GM18519 (cell line): Measurements from ENCODE around the gene PKMYT1.
A peak's percentile ranks its signal among the peaks of the same experiment; 100 is the strongest.

Experiments used
- ATAC-seq: cut with Tn5 transposase; IDR thresholded peaks from one replicate; pipeline ENCODE4 v1.9.1; 2021; ENCODE audit warnings: mild to moderate bottlenecking, moderate library complexity; ENCODE audit not compliant: unreplicated experiment, low FRiP score

PKMYT1 gene

DNA sequence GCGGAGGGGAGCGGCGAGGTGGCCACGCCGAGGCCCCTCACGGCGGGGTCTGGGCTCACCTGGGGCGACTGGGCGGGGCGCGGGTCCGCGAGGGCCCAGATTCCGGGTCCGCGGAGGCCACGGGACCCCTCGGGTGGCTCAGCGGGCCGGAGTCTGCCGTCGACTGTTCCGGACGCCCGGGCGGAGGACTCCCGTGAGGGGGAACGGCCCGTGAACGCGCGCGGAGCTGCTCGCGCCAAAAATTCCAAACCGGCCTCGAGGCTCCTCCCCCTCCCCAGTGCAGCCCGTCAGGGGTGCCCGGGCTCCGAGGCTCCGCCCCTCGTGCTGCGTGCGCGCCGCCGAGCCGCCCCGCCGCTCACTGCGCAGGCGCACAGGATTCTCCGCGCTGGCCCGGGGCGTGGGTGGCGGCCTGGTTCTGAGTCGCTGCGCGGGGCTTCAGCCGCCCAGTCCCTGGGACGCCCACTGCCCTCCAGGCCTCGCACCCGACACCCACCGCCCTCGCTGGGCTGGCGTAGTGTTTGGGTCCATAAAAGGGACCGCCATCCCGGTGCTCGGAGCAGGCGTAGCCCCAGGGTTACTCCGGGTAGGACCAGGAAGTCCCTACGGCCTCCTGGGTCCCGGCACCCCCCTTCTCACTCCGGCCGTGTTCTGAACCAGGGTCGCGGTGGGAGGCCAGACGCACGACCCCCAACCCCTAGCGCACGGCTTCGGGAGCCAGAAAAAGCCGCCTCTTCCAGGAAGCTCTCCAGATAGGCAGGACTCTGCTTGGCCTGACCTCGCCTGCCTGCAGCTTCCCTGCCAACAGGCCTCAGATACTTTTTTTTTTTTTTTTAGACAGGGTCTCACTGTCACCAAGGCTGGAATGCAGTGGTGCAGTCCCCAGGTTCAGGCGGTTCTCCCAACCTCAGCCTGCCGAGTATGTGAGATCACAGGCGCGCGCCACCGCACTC lies at the start of gene PKMYT1:
TSS of gene PKMYT1 (minus strand) at position 220 of the 950 bp plus-strand sequence. CDS start 789 bp downstream, outside the sequence.
- ATAC-seq, result peak; percentile 44

DNA sequence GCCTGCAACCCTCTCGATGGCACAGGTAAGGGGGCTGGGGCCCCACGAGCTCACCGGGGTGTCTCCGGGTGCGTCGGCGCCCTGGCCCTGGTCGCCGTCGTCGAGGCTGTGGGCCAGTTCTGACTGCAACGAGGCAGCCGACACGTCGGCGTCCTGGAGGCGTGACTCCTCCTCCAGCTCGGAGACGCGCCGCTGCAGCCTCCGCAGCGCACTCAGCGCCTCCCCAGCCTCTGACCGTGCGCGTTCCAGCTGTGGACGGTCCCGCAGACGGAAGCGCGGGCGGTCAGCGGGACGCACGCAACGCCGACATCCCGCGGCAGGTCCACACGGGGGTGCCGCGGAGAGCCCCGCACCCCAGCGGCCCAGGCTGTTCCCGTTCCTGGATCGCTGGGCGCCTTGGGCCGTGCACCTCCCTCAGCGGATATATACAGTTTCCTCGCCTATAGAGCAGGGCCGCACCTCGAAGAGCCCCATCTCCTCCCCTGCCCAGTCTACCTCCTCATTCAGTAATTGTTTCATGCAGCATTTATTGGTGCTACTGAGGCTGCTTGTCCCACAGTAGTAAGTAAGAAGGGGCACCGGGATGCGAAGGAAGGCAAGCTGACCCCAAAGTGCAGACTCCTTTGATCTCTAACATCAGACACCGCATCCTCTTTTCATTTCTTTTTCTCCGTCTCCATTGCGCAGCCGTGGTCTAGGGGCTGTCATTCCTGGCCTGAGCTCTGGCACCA lies 49.4 kb upstream of the PKMYT1 start:
- ATAC-seq, result no peak

DNA sequence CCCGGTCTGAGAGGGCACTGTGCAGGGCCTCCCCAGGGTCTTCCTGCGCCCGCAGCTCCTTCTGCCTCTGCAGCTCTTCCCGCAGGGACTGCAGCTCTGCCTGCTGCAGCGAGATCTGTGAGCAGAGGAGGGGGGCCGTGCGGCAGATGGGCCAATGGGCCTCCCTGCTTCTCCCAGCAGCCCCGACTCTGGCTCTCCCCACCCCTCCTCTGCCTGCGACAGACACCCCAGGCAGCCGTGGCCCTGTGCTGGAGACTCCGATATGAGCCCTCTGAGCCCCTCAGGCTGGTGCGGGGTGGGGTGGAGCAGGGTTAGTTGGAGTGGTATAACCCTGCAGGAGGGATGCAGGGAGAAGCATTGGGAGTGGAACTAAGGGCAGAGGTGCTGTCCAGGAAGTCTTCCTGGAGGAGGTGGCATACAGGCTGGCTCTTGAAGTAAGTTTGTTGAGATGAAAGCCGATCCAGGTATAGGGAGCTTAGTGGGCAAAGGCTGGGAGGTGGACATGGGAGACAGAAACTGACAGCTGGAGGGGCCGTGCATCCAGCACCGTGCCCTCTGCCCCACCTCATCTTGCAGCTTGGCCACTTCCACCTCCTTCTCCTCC lies 48.6 kb upstream of the PKMYT1 start:
- no peak for ATAC-seq

DNA sequence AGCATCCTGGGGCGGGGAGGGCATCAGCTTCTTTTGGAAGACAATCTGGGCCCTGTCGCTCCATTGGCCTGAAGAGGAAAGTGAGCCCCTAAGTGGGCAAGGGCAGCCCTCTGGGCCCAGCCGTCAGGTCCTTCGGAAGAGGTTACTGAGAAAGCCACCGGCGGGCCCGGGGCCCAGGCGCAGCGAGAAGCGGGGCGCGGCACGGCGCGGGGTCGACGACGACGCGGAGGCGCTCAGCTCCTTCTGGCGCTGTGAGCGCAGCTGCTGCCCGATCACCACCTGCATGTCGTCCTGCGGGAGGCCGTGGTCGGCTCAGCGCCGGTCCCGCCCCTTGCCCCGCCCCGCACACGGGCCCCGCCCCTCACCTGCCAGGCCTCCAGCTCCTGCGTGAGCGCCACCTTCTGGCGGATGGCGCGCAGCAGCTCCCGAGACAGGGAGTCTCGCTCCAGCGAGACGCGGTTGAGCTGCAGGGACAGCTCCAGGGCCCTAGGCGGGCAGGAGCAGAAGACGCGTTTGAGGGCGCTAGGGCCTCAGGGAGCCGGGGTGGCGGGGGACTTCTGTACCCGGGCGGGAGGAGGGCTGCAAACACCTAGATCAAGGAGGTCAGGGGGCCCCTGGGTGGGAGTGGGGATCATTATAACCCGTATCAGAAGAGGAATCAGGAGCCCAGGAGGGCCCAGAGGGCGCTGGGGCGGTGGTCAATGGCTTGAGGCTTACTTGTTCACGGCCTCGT lies 47.9 kb upstream of the PKMYT1 start:
- ATAC-seq, result no peak

DNA sequence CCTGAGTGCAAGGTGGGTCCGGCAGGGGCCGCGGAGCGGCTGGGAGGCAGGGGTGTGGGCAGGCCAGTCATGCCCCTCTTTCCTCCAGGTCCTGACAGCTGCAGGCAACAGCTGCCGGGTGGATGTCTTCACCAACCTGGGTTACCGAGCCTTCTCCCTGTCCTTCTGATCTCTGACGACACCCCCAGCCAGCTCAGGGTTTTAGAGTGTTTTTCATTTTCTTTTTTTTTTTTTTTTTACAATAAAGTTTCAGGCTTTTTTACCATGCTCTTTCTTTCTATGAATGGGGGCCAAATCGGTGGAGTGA lies 47.2 kb upstream of the PKMYT1 start:
- ATAC-seq, result no peak

DNA sequence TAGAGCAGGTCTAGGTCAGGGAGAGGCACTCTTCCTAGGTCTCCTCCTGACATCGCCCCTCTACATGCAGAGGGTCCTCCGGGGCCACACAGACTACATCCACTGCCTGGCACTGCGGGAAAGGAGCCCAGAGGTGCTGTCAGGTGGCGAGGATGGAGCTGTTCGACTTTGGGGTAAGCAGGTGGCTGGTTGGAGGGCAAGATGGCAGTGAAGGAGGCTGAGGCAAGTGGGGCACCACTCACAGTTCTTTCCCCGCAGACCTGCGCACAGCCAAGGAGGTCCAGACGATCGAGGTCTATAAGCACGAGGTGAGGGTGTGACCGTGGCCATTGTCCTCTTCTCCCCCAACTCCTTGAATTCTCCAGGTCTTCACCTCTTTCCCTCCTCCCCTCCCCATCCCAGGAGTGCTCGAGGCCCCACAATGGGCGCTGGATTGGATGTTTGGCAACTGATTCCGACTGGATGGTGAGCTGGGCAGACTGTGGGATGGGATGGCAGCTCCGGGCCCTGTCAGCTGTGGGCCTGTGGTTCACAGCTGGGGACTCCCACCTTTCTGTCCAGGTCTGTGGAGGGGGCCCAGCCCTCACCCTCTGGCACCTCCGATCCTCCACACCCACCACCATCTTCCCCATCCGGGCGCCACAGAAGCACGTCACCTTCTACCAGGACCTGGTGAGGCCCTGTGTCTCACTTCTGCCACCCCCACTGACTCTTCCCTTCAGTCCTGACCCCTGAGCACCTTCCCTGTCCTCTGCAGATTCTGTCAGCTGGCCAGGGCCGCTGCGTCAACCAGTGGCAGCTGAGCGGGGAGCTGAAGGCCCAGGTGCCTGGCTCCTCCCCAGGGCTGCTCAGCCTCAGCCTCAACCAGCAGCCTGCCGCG lies 46.6 kb upstream of the PKMYT1 start:
- ATAC-seq, result no peak

DNA sequence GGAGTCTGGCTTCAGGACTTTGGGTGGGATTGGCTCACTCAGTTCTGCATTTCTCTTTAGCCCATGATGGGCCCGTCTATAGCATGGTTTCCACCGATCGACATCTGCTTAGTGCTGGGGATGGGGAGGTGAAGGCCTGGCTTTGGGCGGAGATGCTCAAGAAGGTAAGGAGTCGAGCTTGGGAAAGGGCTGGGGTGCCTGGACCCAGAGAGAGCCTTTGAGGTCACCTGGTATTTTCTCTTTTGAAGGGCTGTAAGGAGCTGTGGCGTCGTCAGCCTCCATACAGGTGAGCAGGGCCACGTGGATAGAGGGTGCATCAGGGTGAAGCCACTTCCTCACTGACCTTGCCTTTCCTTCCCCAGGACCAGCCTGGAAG lies 45.7 kb upstream of the PKMYT1 start:
- no peak for ATAC-seq

DNA sequence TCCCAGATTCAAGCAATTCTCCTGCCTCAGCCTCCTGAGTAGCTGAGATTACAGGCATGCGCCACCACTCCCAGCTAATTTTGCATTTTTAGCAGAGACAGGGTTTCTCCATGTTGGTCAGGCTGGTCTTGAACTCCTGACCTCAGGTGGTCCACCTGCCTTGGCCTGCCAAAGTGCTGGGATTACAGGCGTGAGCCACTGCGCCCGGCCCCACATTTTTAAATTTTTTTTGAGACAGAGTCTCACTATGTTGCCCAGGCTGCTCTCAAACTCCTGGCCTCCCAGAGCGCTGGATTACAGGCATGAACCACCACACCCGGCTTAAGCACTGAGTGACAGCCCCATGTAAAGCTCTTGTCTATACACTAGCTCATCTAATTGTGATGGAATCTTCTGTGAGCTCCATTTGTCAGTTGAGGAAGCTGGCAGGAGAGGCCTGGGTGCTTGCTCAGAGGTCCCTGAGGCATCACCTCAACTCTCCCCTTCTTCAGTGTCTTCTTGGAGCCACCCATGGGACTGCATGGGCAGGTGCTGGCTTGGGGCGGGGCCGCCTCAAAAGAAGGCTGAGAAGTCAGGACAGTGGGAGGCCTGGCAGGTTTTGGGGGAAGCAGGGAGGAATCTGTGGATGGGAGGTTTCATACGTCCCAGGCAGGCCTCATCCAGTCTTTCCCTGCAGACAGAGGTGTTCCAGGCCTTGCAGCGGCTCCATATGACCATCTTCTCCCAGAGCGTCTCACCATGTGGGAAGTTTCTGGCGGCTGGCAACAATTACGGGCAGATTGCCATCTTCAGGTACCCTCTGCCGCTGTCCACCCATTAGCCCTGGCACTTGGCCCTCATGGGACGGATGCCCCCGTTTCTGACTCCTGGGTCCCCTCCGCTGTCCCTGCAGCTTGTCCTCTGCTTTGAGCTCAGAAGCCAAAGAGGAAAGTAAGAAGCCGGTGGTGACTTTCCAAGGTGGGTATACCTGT lies 45.1 kb upstream of the PKMYT1 start:
- no peak for ATAC-seq

DNA sequence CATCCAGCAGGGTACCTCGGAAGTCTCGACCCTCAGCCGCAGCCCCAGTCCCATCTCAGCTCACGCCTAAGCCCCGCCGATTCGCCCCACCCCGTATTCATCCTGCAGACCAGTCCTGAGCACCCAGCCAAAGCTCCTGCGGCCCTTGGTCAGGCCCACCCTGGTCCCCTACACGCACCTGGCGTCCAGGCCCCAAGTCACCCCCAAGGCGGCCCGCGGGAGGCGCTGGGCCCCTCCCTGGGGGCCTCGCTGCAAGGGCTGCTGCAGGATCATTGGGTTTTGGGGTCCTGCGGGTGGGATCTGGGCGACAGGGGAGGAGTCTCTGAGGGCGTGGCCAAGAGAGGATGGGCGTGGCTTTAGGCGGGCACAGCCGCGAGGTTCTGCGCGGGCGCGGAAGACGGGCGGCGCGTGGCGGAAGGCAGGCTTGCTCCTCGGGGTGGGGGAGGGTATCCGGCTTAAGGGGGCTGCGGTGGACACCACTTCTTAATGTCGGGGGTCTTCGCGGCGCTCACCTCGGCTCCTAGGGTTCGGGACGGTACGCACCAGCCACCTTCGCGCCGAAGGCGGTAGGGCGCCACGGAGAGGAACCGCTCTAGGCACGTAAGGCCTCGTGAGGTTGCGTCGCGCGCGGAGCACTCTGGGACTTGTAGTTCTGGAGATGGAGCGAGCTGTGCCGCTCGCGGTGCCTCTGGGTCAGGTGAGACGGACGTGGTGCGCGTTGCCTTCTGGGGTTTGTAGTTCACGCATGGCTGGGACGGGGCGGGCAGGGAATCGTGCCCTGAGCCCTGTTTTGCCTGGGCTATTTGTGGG lies 43.6 kb upstream of the PKMYT1 start, which contains the start of the genes HCFC1R1 and THOC6:
TSS of gene HCFC1R1 (minus strand) at position 274 of the 810 bp plus-strand sequence. CDS start at position 273, 1 bp downstream.
TSS of gene THOC6 (plus strand) at position 367 of the 810 bp plus-strand sequence. CDS start at position 659, 292 bp downstream.
- peak; percentile 44 for ATAC-seq

DNA sequence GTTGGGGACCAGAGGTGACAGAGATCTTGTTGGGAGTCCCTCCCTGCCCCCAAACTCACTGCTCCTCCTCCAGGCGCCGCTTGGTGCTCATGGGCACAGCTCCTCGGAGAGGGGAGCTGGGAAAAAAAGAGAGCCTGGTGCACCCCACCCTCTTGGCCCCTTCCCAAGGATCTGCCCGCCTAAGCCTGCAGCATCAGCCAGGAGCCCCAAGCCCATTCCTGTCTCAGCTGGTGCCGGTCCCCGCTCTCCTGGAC lies 43.1 kb upstream of the PKMYT1 start:
- ATAC-seq, result no peak

DNA sequence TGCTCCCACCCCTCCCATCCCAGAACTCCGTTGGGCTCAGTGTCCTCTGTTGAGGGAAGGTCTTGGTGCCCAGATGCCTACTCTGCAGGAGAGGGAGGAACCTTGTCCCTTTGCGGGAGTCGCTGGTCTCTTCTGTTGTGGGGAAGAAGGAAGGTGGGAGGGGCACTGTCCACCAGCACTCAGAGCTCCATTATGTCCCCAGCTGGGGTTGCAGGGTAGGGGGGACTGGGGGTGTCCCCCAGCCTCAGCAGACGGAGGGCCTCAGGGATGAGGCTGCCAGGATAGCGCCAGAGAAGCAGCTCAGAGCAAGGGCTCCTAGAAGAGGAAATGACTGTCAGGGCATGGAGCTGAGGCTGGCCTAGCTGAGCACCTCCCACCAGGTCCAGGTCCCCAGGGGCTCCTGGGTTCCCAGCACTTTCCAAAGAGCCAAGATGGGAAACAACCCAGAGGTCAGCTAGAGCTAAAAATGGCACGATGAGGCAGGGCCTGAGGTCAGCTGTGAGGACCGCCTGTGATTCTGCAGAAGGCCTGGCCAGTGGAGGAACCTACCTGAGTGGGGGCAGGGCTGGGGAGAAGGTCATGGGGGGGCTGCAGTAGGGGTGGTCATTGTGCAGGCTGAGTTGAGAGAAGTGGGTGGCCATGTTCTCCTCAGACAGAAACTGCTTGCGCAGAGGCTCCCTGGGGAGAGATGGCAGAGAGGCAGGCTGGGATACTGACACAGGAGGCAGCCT lies 42.6 kb upstream of the PKMYT1 start:
- ATAC-seq, result no peak

DNA sequence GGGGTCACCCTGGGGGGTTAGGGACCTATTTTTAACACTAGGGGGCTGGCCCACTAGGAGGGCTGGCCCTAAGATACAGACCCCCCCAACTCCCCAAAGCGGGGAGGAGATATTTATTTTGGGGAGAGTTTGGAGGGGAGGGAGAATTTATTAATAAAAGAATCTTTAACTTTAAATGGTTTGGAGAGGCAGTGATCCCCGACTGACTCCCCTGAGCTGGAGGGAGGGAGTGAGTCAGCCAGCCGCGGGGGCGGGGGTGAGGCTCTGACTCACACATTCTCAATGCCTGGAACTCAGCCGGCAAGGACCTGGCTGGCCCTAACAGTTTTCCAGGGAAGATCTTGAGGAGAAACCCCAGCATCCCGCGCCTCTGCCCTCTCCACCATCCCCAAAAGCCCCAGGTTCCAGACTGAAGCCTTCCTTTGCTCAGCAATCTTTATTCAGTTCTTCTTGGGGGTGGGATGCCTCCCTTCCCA lies 42.0 kb upstream of the PKMYT1 start:
- no peak for ATAC-seq

DNA sequence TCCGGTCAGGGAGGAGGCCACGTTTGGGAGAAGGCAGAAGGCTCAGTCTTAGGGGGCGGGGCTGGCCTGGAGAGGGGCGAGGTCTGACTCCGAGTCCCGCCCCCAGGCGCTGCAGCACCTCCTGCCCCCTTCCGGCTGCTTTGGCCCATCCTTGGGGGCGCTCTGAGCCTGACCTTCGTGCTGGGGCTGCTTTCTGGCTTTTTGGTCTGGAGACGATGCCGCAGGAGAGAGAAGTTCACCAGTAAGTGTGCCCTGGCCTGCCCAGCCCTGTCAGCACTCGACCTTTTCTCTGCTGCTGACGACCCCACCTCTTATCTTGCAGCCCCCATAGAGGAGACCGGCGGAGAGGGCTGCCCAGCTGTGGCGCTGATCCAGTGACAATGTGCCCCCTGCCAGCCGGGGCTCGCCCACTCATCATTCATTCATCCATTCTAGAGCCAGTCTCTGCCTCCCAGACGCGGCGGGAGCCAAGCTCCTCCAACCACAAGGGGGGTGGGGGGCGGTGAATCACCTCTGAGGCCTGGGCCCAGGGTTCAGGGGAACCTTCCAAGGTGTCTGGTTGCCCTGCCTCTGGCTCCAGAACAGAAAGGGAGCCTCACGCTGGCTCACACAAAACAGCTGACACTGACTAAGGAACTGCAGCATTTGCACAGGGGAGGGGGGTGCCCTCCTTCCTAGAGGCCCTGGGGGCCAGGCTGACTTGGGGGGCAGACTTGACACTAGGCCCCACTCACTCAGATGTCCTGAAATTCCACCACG lies 41.4 kb upstream of the PKMYT1 start:
- no peak for ATAC-seq

DNA sequence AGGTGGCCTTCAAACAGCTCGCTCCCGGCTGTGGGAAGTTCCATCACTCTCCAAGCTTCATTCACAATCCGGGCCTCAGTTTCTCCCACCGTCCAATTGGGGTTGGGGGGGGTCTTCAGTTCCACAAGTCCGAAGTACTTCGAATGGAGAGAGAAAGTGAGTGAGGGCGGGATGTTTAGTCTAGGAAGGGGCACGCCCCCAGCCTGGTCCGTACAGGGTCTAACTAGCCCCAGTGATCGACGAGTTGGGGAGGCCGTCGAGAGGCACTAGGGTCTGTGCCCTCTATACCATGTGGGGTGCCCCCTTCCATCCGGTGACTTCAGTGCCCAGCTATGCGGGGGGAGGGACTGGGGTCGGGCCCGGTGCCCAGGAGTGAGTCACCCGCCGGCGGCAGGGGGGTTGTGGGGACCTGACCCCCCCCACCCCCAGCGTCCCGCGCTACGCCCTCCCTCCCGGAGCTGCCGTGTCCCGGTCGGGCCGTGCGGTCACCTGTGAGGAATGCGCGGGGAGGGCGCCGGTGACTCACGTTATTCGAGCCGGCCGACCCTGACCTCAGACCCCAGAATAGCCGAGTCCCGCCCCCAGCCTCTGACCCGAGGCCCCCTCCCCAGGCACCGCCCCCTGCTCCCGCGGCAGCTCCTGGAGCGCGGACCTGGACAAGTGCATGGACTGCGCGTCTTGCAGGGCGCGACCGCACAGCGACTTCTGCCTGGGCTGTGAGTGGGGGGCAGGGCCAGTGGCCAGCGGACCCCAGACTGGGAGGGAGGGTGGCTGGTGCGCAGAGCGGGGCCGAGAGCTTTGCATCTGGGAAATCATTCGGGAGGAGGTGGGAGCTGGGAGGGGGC lies 40.6 kb upstream of the PKMYT1 start:
- ATAC-seq, result no peak

DNA sequence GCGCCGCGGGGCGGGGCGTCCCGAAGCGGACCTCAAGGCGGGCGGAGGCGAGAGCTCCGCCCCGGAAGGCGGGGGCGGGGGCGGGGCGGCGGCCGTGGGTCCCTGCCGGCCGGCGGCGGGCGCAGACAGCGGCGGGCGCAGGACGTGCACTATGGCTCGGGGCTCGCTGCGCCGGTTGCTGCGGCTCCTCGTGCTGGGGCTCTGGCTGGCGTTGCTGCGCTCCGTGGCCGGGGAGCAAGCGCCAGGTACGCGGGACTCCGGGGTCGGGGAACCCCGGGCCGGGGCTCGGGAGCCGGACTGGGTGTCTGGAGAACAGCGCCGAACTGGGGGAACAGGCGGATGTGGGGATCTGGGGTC lies 40.0 kb upstream of the PKMYT1 start, which contains the start of gene TNFRSF12A:
TSS of gene TNFRSF12A (plus strand) at position 122 of the 357 bp plus-strand sequence. CDS start at position 152, 30 bp downstream.
- ATAC-seq, result no peak
